Measurements from ENCODE around the gene FRMD4A.

Gene FRMD4A

GRCh38 chr10:13773043-13773442 is 557.7 kb downstream of the FRMD4A start:
- Histone ChIP-seq H3K27me3 (replicated peaks; ENCODE audit: insufficient read depth, low read length) (no peaks in the 10 kb centered on the region), H4K20me1 (ENCODE audit: insufficient read depth, low read length) (no peaks in the 10 kb centered on the region), H3K27ac (ENCODE audit: low read length) (no peak overlapping the region), H3K36me3 (replicated peaks; ENCODE audit: insufficient read depth, low read length) (no peaks in the 10 kb centered on the region), H3K4me1 (ENCODE audit: low read length) (no peaks in the 10 kb centered on the region), H3F3A (ENCODE audit: insufficient read depth, low read length) (no peaks in the 10 kb centered on the region), H3K9me3 (replicated peaks; ENCODE audit: insufficient read depth, low read length) (no peaks in the 10 kb centered on the region), H3K79me2 (ENCODE audit: low read length) (no peaks in the 10 kb centered on the region), H3K4me2 (ENCODE audit: low read depth, low read length) (no peak overlapping the region), H3K4me3 (ENCODE audit: low read length) (no peak overlapping the region), H3K9me2 (replicated peaks; ENCODE audit: insufficient read depth, low read length) (no peaks in the 10 kb centered on the region), H3K9ac (ENCODE audit: low read length) (no peak overlapping the region), H2AFZ (ENCODE audit: low read length) (no peak overlapping the region)
- TF ChIP-seq EZH2phosphoT487 (IDR thresholded peaks at IDR 0.05; ENCODE audit: low read length), result no peak
- no peak for DNase-seq

- H3K9me3 ChIP-seq (replicated peaks; ENCODE audit: insufficient read depth, low read length), result no peaks in the 10 kb centered on the region
- H2AFZ ChIP-seq (ENCODE audit: low read length), result no peak overlapping the region
- no peak for TF ChIP-seq EZH2phosphoT487 (IDR thresholded peaks at IDR 0.05; ENCODE audit: low read length)
- no peaks in the 10 kb centered on the region for H3K4me1 ChIP-seq (ENCODE audit: low read length)
- no peaks in the 10 kb centered on the region for H3K36me3 ChIP-seq (replicated peaks; ENCODE audit: insufficient read depth, low read length)
- H3K9ac ChIP-seq (ENCODE audit: low read length), result no peak overlapping the region
- no peak overlapping the region for H3K4me2 ChIP-seq (ENCODE audit: low read depth, low read length)
- H3K9me2 ChIP-seq (replicated peaks; ENCODE audit: insufficient read depth, low read length), result no peaks in the 10 kb centered on the region
- DNase-seq, result no peak
- H3K79me2 ChIP-seq (ENCODE audit: low read length), result no peaks in the 10 kb centered on the region
- no peaks in the 10 kb centered on the region for H3K27me3 ChIP-seq (replicated peaks; ENCODE audit: insufficient read depth, low read length)
- H3K4me3 ChIP-seq (ENCODE audit: low read length), result no peak overlapping the region
- H4K20me1 ChIP-seq (ENCODE audit: insufficient read depth, low read length), result no peaks in the 10 kb centered on the region
- H3F3A ChIP-seq (ENCODE audit: insufficient read depth, low read length), result no peaks in the 10 kb centered on the region
- no peak overlapping the region for H3K27ac ChIP-seq (ENCODE audit: low read length)
Observed at GRCh38 chr10:13771992-13772391, 558.7 kb downstream of the FRMD4A start.

GRCh38 chr10:13770760-13771493 is 559.8 kb downstream of the FRMD4A start:
- H3K27ac ChIP-seq (ENCODE audit: low read length), result no peak overlapping the region
- no peaks in the 10 kb centered on the region for H3K36me3 ChIP-seq (replicated peaks; ENCODE audit: insufficient read depth, low read length)
- no peaks in the 10 kb centered on the region for H3F3A ChIP-seq (ENCODE audit: insufficient read depth, low read length)
- H4K20me1 ChIP-seq (ENCODE audit: insufficient read depth, low read length), result no peaks in the 10 kb centered on the region
- H3K79me2 ChIP-seq (ENCODE audit: low read length), result no peaks in the 10 kb centered on the region
- H3K9ac ChIP-seq (ENCODE audit: low read length), result no peak overlapping the region
- no peaks in the 10 kb centered on the region for H3K9me2 ChIP-seq (replicated peaks; ENCODE audit: insufficient read depth, low read length)
- H3K4me2 ChIP-seq (ENCODE audit: low read depth, low read length), result no peak overlapping the region
- H3K27me3 ChIP-seq (replicated peaks; ENCODE audit: insufficient read depth, low read length), result no peaks in the 10 kb centered on the region
- TF ChIP-seq CTCF (IDR thresholded peaks at IDR 0.05; ENCODE audit: low read length), result no peak
- TF ChIP-seq EZH2phosphoT487 (IDR thresholded peaks at IDR 0.05; ENCODE audit: low read length), result no peak
- no peak for TF ChIP-seq EZH2 (optimal IDR thresholded peaks at IDR 0.05; ENCODE audit: low read depth, low read length)
- no peak overlapping the region for H2AFZ ChIP-seq (ENCODE audit: low read length)
- H3K4me1 ChIP-seq (ENCODE audit: low read length), result no peaks in the 10 kb centered on the region
- no peak for DNase-seq
- no peaks in the 10 kb centered on the region for H3K9me3 ChIP-seq (replicated peaks; ENCODE audit: insufficient read depth, low read length)
- H3K4me3 ChIP-seq (ENCODE audit: low read length), result no peak overlapping the region

GRCh38 chr10:13769946-13770345 is 560.8 kb downstream of the FRMD4A start:
- TF ChIP-seq CTCF (IDR thresholded peaks at IDR 0.05; ENCODE audit: low read length) (no peak), EZH2 (optimal IDR thresholded peaks at IDR 0.05; ENCODE audit: low read depth, low read length) (no peak), EZH2phosphoT487 (IDR thresholded peaks at IDR 0.05; ENCODE audit: low read length) (no peak)
- DNase-seq, result no peak
- no peaks in the 10 kb centered on the region for H3F3A ChIP-seq (ENCODE audit: insufficient read depth, low read length)

More at GRCh38 chr10:13769946-13770345, 560.8 kb downstream of the FRMD4A start:
- Histone ChIP-seq H2AFZ (ENCODE audit: low read length) (no peak overlapping the region), H3K79me2 (ENCODE audit: low read length) (no peaks in the 10 kb centered on the region), H3K27me3 (replicated peaks; ENCODE audit: insufficient read depth, low read length) (no peaks in the 10 kb centered on the region), H3K9me3 (replicated peaks; ENCODE audit: insufficient read depth, low read length) (no peaks in the 10 kb centered on the region), H4K20me1 (ENCODE audit: insufficient read depth, low read length) (no peaks in the 10 kb centered on the region), H3K4me2 (ENCODE audit: low read depth, low read length) (no peak overlapping the region), H3K27ac (ENCODE audit: low read length) (no peak overlapping the region), H3K4me3 (ENCODE audit: low read length) (no peak overlapping the region), H3K4me1 (ENCODE audit: low read length) (no peaks in the 10 kb centered on the region), H3K9me2 (replicated peaks; ENCODE audit: insufficient read depth, low read length) (no peaks in the 10 kb centered on the region), H3K9ac (ENCODE audit: low read length) (no peak overlapping the region), H3K36me3 (replicated peaks; ENCODE audit: insufficient read depth, low read length) (no peaks in the 10 kb centered on the region)

All from MM.1S (cell line).